ENCODE data around the gene BRPF3. TPM values are rescaled to one million over a fixed set of nuclear protein-coding genes. Genes with fewer than 3 reads are reported as not detected.

The BRPF3 gene
- total RNA-seq: 6.3 and 10.1 TPM in 2 replicates

DNA sequence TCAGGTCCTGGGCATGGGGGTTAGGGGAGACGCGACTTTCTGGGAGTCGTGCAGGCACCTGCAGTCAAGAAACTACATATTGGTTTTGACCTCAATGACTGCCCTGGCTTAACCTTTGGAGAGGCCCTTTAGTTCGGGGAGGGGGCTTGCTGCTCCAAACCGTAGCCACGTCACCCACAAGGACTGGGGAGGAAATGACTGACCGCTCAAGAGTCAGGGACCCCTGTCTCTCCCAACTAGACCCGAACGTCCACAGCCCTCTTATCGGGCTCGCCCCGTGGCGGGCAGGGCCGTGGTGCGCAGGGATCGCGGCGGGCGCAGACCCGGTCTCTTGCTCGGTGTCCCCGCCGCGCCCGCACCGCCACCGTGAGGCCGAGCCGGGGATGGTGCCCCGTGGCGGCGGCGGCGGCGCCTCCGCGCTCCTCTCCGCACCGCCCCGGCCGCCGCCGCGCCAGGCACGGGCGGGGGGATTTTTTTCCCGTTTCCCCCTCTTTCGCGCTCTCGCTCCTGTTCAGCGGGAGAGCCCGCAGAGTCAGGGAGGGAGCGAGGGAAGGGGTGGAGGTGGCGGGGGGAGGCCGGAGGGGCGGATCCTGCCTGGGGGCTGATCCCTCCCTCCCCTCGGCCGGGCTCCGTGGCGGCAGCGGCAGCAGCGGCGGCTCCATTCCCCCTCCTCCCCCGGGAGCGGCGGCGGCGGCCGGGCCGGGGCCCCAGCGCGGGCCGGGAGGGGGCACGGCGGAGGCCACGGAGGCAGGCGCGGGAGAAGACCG is at the start of gene BRPF3:
TSS of gene BRPF3 (plus strand) at position 632 of the 767 bp plus-strand sequence. CDS start 3,579 bp downstream, outside the sequence.
- FAIRE-seq: no peak
- H3K27me3 ChIP-seq (ENCODE audit: control insufficient read depth, insufficient read depth, low read length): no peaks in the 10 kb centered on the region
- TF ChIP-seq CTCF (IDR thresholded peaks at IDR 0.05; ENCODE audit: insufficient read depth, low read length, severe bottlenecking): peak; percentile 47
- peaks cover 8% of the 10 kb centered on the region for H3K36me3 ChIP-seq (ENCODE audit: control insufficient read depth, insufficient read depth, low read length)
- peak within 1 kb of the TSS; percentile 71 for H3K4me3 ChIP-seq (ENCODE audit: low read depth, low read length)
- DNase-seq (ENCODE audit: low read depth): peak; percentile 17

GRCh38 chr6:36147294-36147693 is 49.2 kb upstream of the BRPF3 start:
- no peaks in the 10 kb centered on the region for H3K36me3 ChIP-seq (ENCODE audit: control insufficient read depth, insufficient read depth, low read length)
- FAIRE-seq (peak; percentile 62), DNase-seq (ENCODE audit: low read depth) (no peak)
- no peak overlapping the region for H3K4me3 ChIP-seq (ENCODE audit: low read depth, low read length)
- no peak for TF ChIP-seq CTCF (IDR thresholded peaks at IDR 0.05; ENCODE audit: insufficient read depth, low read length, severe bottlenecking)
- no peaks in the 10 kb centered on the region for H3K27me3 ChIP-seq (ENCODE audit: control insufficient read depth, insufficient read depth, low read length)

DNA sequence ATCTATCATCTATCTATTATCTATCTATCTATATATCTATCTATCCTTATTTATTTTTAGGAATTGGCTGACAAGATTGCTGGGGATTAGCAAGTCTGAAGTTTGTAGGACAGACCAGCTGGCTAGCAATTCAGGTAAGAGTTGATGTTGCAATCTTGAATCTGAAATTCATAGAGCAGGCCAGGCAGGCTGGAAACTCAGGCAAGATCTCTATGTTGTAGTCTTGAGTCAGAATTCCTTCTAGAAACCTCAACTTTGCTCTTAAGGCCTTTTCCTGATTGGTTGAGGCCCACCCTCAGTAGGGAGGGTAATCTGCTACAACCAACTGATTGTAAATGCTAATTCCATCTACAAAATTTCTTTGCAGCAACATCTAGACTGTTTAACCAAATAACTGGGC is 47.1 kb upstream of the BRPF3 start:
- no peak for FAIRE-seq
- H3K4me3 ChIP-seq (ENCODE audit: low read depth, low read length): no peak overlapping the region
- DNase-seq (ENCODE audit: low read depth): peak; percentile 21
- no peaks in the 10 kb centered on the region for H3K36me3 ChIP-seq (ENCODE audit: control insufficient read depth, insufficient read depth, low read length)
- H3K27me3 ChIP-seq (ENCODE audit: control insufficient read depth, insufficient read depth, low read length): no peaks in the 10 kb centered on the region
- TF ChIP-seq CTCF (IDR thresholded peaks at IDR 0.05; ENCODE audit: insufficient read depth, low read length, severe bottlenecking): no peak

- no peak for TF ChIP-seq CTCF (IDR thresholded peaks at IDR 0.05; ENCODE audit: insufficient read depth, low read length, severe bottlenecking)
- H3K4me3 ChIP-seq (ENCODE audit: low read depth, low read length): no peak overlapping the region
- FAIRE-seq (no peak), DNase-seq (ENCODE audit: low read depth) (no peak)
- H3K27me3 ChIP-seq (ENCODE audit: control insufficient read depth, insufficient read depth, low read length): no peaks in the 10 kb centered on the region
- H3K36me3 ChIP-seq (ENCODE audit: control insufficient read depth, insufficient read depth, low read length): no peaks in the 10 kb centered on the region
These were observed 46.3 kb upstream of the BRPF3 start for GRCh38 chr6:36150283-36150682.

- Histone ChIP-seq H3K27me3 (ENCODE audit: control insufficient read depth, insufficient read depth, low read length) (no peaks in the 10 kb centered on the region), H3K36me3 (ENCODE audit: control insufficient read depth, insufficient read depth, low read length) (no peaks in the 10 kb centered on the region), H3K4me3 (ENCODE audit: low read depth, low read length) (no peak overlapping the region)
- FAIRE-seq (no peak), DNase-seq (ENCODE audit: low read depth) (peak; percentile 78)
- TF ChIP-seq CTCF (IDR thresholded peaks at IDR 0.05; ENCODE audit: insufficient read depth, low read length, severe bottlenecking): no peak
These were observed 42.3 kb upstream of the BRPF3 start for GRCh38 chr6:36154286-36154685.

GRCh38 chr6:36155662-36156061 is 40.9 kb upstream of the BRPF3 start:
- Histone ChIP-seq H3K4me3 (ENCODE audit: low read depth, low read length) (no peak overlapping the region), H3K27me3 (ENCODE audit: control insufficient read depth, insufficient read depth, low read length) (no peaks in the 10 kb centered on the region), H3K36me3 (ENCODE audit: control insufficient read depth, insufficient read depth, low read length) (no peaks in the 10 kb centered on the region)
- DNase-seq (ENCODE audit: low read depth) (no peak), FAIRE-seq (no peak)
- TF ChIP-seq CTCF (IDR thresholded peaks at IDR 0.05; ENCODE audit: insufficient read depth, low read length, severe bottlenecking): no peak

All from bronchial epithelial cell (primary cell).